Neuronal stem cell (in vitro differentiated cells): ENCODE data around the gene NECAP2.

ENCODE experiments used
- DNase-seq: peaks from one replicate; pipeline ENCODE4 v3.0.0-alpha.2; 2013; ENCODE audit warnings: low spot score
- H2AFZ ChIP-seq: one replicate; pipeline ENCODE4 v1.6.1; 2013; ENCODE audit warnings: mild to moderate bottlenecking, low read length, inconsistent platforms
- H2AK5ac ChIP-seq: 2 replicates; pipeline ENCODE4 v1.6.1; 2013; ENCODE audit warnings: low read depth, mild to moderate bottlenecking, inconsistent platforms, low read length, moderate library complexity, mixed read lengths
- H2BK120ac ChIP-seq: 2 replicates; pipeline ENCODE4 v1.6.1; 2013; ENCODE audit warnings: low read depth, mild to moderate bottlenecking, inconsistent platforms, low read length, moderate library complexity, mixed read lengths
- H2BK12ac ChIP-seq: one replicate; pipeline ENCODE4 v1.6.1; 2013; ENCODE audit warnings: low read length, inconsistent platforms
- H2BK15ac ChIP-seq: 2 replicates; pipeline ENCODE4 v1.6.1; 2013; ENCODE audit warnings: mild to moderate bottlenecking, low read length, inconsistent platforms, mixed read lengths
- H2BK5ac ChIP-seq: one replicate; pipeline ENCODE4 v1.6.1; 2013; ENCODE audit warnings: inconsistent platforms, mild to moderate bottlenecking, low read length, moderate library complexity
- H3K14ac ChIP-seq: one replicate; pipeline ENCODE4 v1.6.1; 2013; ENCODE audit warnings: low read length, inconsistent platforms
- H3K18ac ChIP-seq: 2 replicates; pipeline ENCODE4 v1.6.1; 2013; ENCODE audit warnings: low read length, inconsistent platforms
- H3K23ac ChIP-seq: 2 replicates; pipeline ENCODE4 v1.6.1; 2013; ENCODE audit warnings: low read depth, mild to moderate bottlenecking, mixed read lengths, low read length, inconsistent platforms; ENCODE audit not compliant: poor library complexity
- H3K27ac ChIP-seq: replicated peaks from 3 replicates; pipeline ENCODE4 v1.5.1; 2013; ENCODE audit warnings: low read length, inconsistent platforms
- H3K27me3 ChIP-seq, 3 experiments: 2 replicates each; pipeline ENCODE4 v1.6.1; 2013; ENCODE audit warnings: low read length in 3 of 3, mild to moderate bottlenecking in 2 of 3, inconsistent platforms in 1 of 3, low read depth in 1 of 3, mixed read lengths in 1 of 3, moderate library complexity in 1 of 3; ENCODE audit not compliant: control insufficient read depth in 3 of 3, insufficient read depth in 3 of 3
- H3K36me3 ChIP-seq, 2 donors: replicated peaks in 1 of 2; 2 replicates each; pipeline ENCODE4 v1.6.1; 2013; ENCODE audit warnings: low read length in 2 of 2; ENCODE audit not compliant: control insufficient read depth in 2 of 2, insufficient read depth in 2 of 2
- H3K4ac ChIP-seq: 2 replicates; pipeline ENCODE4 v1.6.1; 2013; ENCODE audit warnings: inconsistent platforms, mild to moderate bottlenecking, low read length, moderate library complexity
- H3K4me1 ChIP-seq, 2 donors: 1 replicate in 1 of 2; 2 replicates in 1 of 2; pipeline ENCODE4 v1.6.1; 2013; ENCODE audit warnings: low read length in 2 of 2, low read depth in 1 of 2; ENCODE audit not compliant: control insufficient read depth in 2 of 2, insufficient read depth in 1 of 2
- H3K4me2 ChIP-seq: one replicate; pipeline ENCODE4 v1.6.1; 2013; ENCODE audit warnings: mild to moderate bottlenecking, low read length, inconsistent platforms; ENCODE audit not compliant: insufficient read depth, poor library complexity, severe bottlenecking
- H3K4me3 ChIP-seq, 2 donors: 2 replicates each; pipeline ENCODE4 v1.5.1; 2013; ENCODE audit warnings: low read length in 2 of 2, mild to moderate bottlenecking in 2 of 2, inconsistent platforms in 1 of 2, moderate library complexity in 1 of 2
- H3K79me1 ChIP-seq: one replicate; pipeline ENCODE4 v1.6.1; 2013; ENCODE audit warnings: low read depth, mild to moderate bottlenecking, inconsistent platforms, low read length, moderate library complexity
- H3K9ac ChIP-seq: one replicate; pipeline ENCODE4 v1.6.1; 2013; ENCODE audit warnings: mild to moderate bottlenecking, low read depth, low read length, inconsistent platforms; ENCODE audit not compliant: poor library complexity
- H3K9me3 ChIP-seq, 2 donors: replicated peaks in 1 of 2; 2 replicates each; pipeline versions ENCODE3 to v1.6.1; 2013; ENCODE audit warnings: low read length in 2 of 2, mild to moderate bottlenecking in 2 of 2, inconsistent platforms in 1 of 2, low read depth in 1 of 2, mixed read lengths in 1 of 2, moderate library complexity in 1 of 2; ENCODE audit not compliant: control insufficient read depth in 2 of 2, insufficient read depth in 1 of 2
- H4K8ac ChIP-seq: one replicate; pipeline ENCODE4 v1.6.1; 2013; ENCODE audit warnings: low read depth, mild to moderate bottlenecking, inconsistent platforms, low read length, moderate library complexity
- H4K91ac ChIP-seq: one replicate; pipeline ENCODE4 v1.6.1; 2013; ENCODE audit warnings: low read length, low read depth, mild to moderate bottlenecking, inconsistent platforms; ENCODE audit not compliant: poor library complexity
- WGBS, 2 donors: extraction: QIAGEN DNeasy Blood & Tissue Kit; methylation state at CpG; one replicate each; pipeline ENCODE4 v1.1.7; 2013; ENCODE audit warnings: missing lambda C conversion rate in 2 of 2, mixed read lengths in 1 of 2; ENCODE audit not compliant: insufficient read length in 2 of 2, insufficient replicate concordance in 1 of 2; ENCODE audit errors: extremely low coverage in 2 of 2; 5-methylcytosine and 5-hydroxymethylcytosine counted together

NECAP2 gene

GRCh38 chr1:16409536-16410152 is 30.9 kb upstream of the NECAP2 start:
- H3K4ac ChIP-seq = peak overlapping the region; percentile 66
- H3K23ac ChIP-seq = no peak overlapping the region
- peak overlapping the region; percentile 57 for H3K18ac ChIP-seq
- H3K9me3 ChIP-seq = no peaks in the 10 kb centered on the region
- H2AK5ac ChIP-seq = peak overlapping the region; percentile 32
- H2BK15ac ChIP-seq = peak overlapping the region; percentile 49
- H3K79me1 ChIP-seq = no peaks in the 10 kb centered on the region
- no peak overlapping the region for H4K91ac ChIP-seq
- no peak overlapping the region for H2BK12ac ChIP-seq
- H2BK120ac ChIP-seq = no peak overlapping the region
- DNase-seq = no peak
- H3K27me3 ChIP-seq = peaks cover 0 to 3% (median 0%) of the 10 kb centered on the region in 3 experiments
- H3K9ac ChIP-seq = no peak overlapping the region
- H2AFZ ChIP-seq = peak overlapping the region; percentile 65
- no peaks in the 10 kb centered on the region for H3K4me1 ChIP-seq
- no peak overlapping the region for H3K4me2 ChIP-seq
- H3K4me3 ChIP-seq = no peak overlapping the region
- H3K14ac ChIP-seq = no peak overlapping the region
- H4K8ac ChIP-seq = peak overlapping the region; percentile 65
- no peak overlapping the region for H2BK5ac ChIP-seq
- H3K27ac ChIP-seq = no peak overlapping the region
- WGBS, 2 donors = no CpG with 5 or more reads among the region's 25 CpGs
- H3K36me3 ChIP-seq = no peaks in the 10 kb centered on the region

GRCh38 chr1:16410803-16411202 is 29.7 kb upstream of the NECAP2 start:
- Histone ChIP-seq H2AFZ (no peak overlapping the region), H3K4me2 (no peak overlapping the region), H4K91ac (no peak overlapping the region), H3K9me3 (no peaks in the 10 kb centered on the region), H3K27me3 (peaks cover 0 to 3% (median 0%) of the 10 kb centered on the region in 3 experiments), H3K14ac (no peak overlapping the region), H3K4ac (no peak overlapping the region), H3K27ac (no peak overlapping the region), H2BK15ac (no peak overlapping the region), H3K36me3 (no peaks in the 10 kb centered on the region), H3K9ac (no peak overlapping the region), H3K18ac (no peak overlapping the region), H3K23ac (no peak overlapping the region), H3K79me1 (no peaks in the 10 kb centered on the region), H2AK5ac (no peak overlapping the region), H2BK12ac (no peak overlapping the region), H3K4me1 (no peaks in the 10 kb centered on the region), H2BK120ac (no peak overlapping the region), H2BK5ac (no peak overlapping the region), H4K8ac (no peak overlapping the region), H3K4me3 (no peak overlapping the region)
- WGBS, 2 donors = no CpG with 5 or more reads among the region's 5 CpGs
- no peak for DNase-seq

- H2BK15ac ChIP-seq = no peak overlapping the region
- H2BK120ac ChIP-seq = no peak overlapping the region
- no peak overlapping the region for H2AK5ac ChIP-seq
- H3K27me3 ChIP-seq = peaks cover 0 to 6% (median 0%) of the 10 kb centered on the region in 3 experiments
- no peak overlapping the region for H3K27ac ChIP-seq
- H2BK5ac ChIP-seq = no peak overlapping the region
- no peaks in the 10 kb centered on the region for H3K9me3 ChIP-seq
- no peak overlapping the region for H3K4me2 ChIP-seq
- H3K36me3 ChIP-seq = no peaks in the 10 kb centered on the region
- no peak overlapping the region for H2BK12ac ChIP-seq
- no peak overlapping the region for H2AFZ ChIP-seq
- H3K4me3 ChIP-seq = no peak overlapping the region
- H3K23ac ChIP-seq = no peak overlapping the region
- H3K18ac ChIP-seq = no peak overlapping the region
- WGBS, 2 donors = no CpG with 5 or more reads among the region's 3 CpGs
- H3K14ac ChIP-seq = no peak overlapping the region
- H4K8ac ChIP-seq = no peak overlapping the region
- no peaks in the 10 kb centered on the region for H3K79me1 ChIP-seq
- no peaks in the 10 kb centered on the region for H3K4me1 ChIP-seq
- no peak for DNase-seq
- no peak overlapping the region for H3K9ac ChIP-seq
- H3K4ac ChIP-seq = no peak overlapping the region
- no peak overlapping the region for H4K91ac ChIP-seq
Observed at GRCh38 chr1:16413191-16413590, 27.3 kb upstream of the NECAP2 start.

GRCh38 chr1:16418823-16419425 is 21.6 kb upstream of the NECAP2 start:
- H3K27me3 ChIP-seq = peaks cover 0 to 6% (median 4%) of the 10 kb centered on the region in 3 experiments
- H2BK12ac ChIP-seq = no peak overlapping the region
- no peak overlapping the region for H2BK15ac ChIP-seq
- H3K36me3 ChIP-seq = no peaks in the 10 kb centered on the region
- no peak overlapping the region for H3K14ac ChIP-seq
- no peak for DNase-seq
- no peaks in the 10 kb centered on the region for H3K9me3 ChIP-seq
- H2BK120ac ChIP-seq = no peak overlapping the region
- H4K8ac ChIP-seq = no peak overlapping the region
- H3K9ac ChIP-seq = no peak overlapping the region
- no peak overlapping the region for H2AFZ ChIP-seq
- no CpG with 5 or more reads among the region's 7 CpGs for WGBS, 2 donors
- peaks cover 2 to 3% of the 10 kb centered on the region in 2 donors for H3K4me1 ChIP-seq
- H3K79me1 ChIP-seq = no peaks in the 10 kb centered on the region
- H3K4me2 ChIP-seq = no peak overlapping the region
- no peak overlapping the region for H3K18ac ChIP-seq
- no peak overlapping the region for H3K27ac ChIP-seq
- no peak overlapping the region for H3K23ac ChIP-seq
- H3K4ac ChIP-seq = no peak overlapping the region
- no peak overlapping the region for H3K4me3 ChIP-seq
- no peak overlapping the region for H4K91ac ChIP-seq
- H2AK5ac ChIP-seq = no peak overlapping the region
- no peak overlapping the region for H2BK5ac ChIP-seq
